ENCODE results near the gene AGPAT3. TPM values are rescaled to one million over a fixed set of nuclear protein-coding genes. Genes with fewer than 3 reads are reported as not detected.

Gene AGPAT3
- total RNA-seq, 4 donors from 2014 or later: 28.0 to 36.5 (median 32.2) TPM

- 96% methylated on average over 18 of the region's 20 CpGs for WGBS
- DNase-seq (ENCODE audit: extremely low spot score): no peak
These were observed 77.2 kb downstream of the AGPAT3 start for GRCh38 chr21:43942201-43942600.

GRCh38 chr21:43942621-43943020 is 77.6 kb downstream of the AGPAT3 start:
- intact Hi-C loops (cut with DNase I): no loop called here
- whole genome bisulfite sequencing: 87% methylated on average over 4 of the region's 13 CpGs

More at GRCh38 chr21:43942201-43942600, 77.2 kb downstream of the AGPAT3 start:
- peaks cover 0 to 27% (median 15%) of the 10 kb centered on the region in 4 donors for H3K36me3 ChIP-seq
- intact Hi-C loops (cut with DNase I): no loop called here
- H3K9me3 ChIP-seq: no peaks in the 10 kb centered on the region
- TF ChIP-seq POLR2AphosphoS5 (IDR thresholded peaks at IDR 0.05): no peak
- TF ChIP-seq CTCF (IDR thresholded peaks at IDR 0.05): no peak
- H3K27ac ChIP-seq (replicated peaks in 1 of 4): no peak overlapping the region
- no peak overlapping the region for H3K4me3 ChIP-seq
- H3K27me3 ChIP-seq: no peaks in the 10 kb centered on the region
- peaks cover 20 to 46% (median 31%) of the 10 kb centered on the region in 4 donors for H3K4me1 ChIP-seq

GRCh38 chr21:43943512-43944077 is 78.6 kb downstream of the AGPAT3 start:
- no peak for TF ChIP-seq CTCF (IDR thresholded peaks at IDR 0.05)
- TF ChIP-seq POLR2A (IDR thresholded peaks at IDR 0.05; ENCODE audit: low read depth): no peak
- no peak for TF ChIP-seq EP300 (IDR thresholded peaks at IDR 0.05)
- TF ChIP-seq POLR2AphosphoS5 (IDR thresholded peaks at IDR 0.05): no peak
- H3K27me3 ChIP-seq: no peaks in the 10 kb centered on the region
- no peak for DNase-seq (ENCODE audit: extremely low spot score)
- peaks cover 4 to 35% (median 20%) of the 10 kb centered on the region in 4 donors for H3K36me3 ChIP-seq
- no peak overlapping the region for H3K4me3 ChIP-seq
- no peak overlapping the region for H3K27ac ChIP-seq (replicated peaks in 1 of 4)
- peaks cover 0 to 4% (median 2%) of the 10 kb centered on the region in 4 donors for H3K9me3 ChIP-seq
- intact Hi-C loops (cut with DNase I): no loop called here
- WGBS: 94% methylated on average over 23 of the region's 30 CpGs
- peaks cover 17 to 43% (median 26%) of the 10 kb centered on the region in 4 donors for H3K4me1 ChIP-seq

More at GRCh38 chr21:43942621-43943020, 77.6 kb downstream of the AGPAT3 start:
- H3K9me3 ChIP-seq: no peaks in the 10 kb centered on the region
- peaks cover 20 to 46% (median 30%) of the 10 kb centered on the region in 4 donors for H3K4me1 ChIP-seq
- no peak for DNase-seq (ENCODE audit: extremely low spot score)
- H3K27ac ChIP-seq (replicated peaks in 1 of 4): no peak overlapping the region
- H3K4me3 ChIP-seq: no peak overlapping the region
- TF ChIP-seq CTCF (IDR thresholded peaks at IDR 0.05): no peak
- no peak for TF ChIP-seq POLR2AphosphoS5 (IDR thresholded peaks at IDR 0.05)
- no peak for TF ChIP-seq POLR2A (IDR thresholded peaks at IDR 0.05; ENCODE audit: low read depth)
- TF ChIP-seq EP300 (IDR thresholded peaks at IDR 0.05): no peak
- H3K27me3 ChIP-seq: no peaks in the 10 kb centered on the region
- H3K36me3 ChIP-seq: peaks cover 0 to 29% (median 16%) of the 10 kb centered on the region in 4 donors

- Histone ChIP-seq H3K4me1 (peaks cover 11 to 37% (median 20%) of the 10 kb centered on the region in 4 donors), H3K27ac (replicated peaks in 1 of 4) (no peak overlapping the region), H3K9me3 (peaks cover 0 to 10% (median 8%) of the 10 kb centered on the region in 4 donors), H3K4me3 (no peak overlapping the region), H3K36me3 (peaks cover 4 to 35% (median 21%) of the 10 kb centered on the region in 4 donors), H3K27me3 (no peaks in the 10 kb centered on the region)
- WGBS: 59% methylated on average over 11 of the region's 20 CpGs
- intact Hi-C loops (cut with DNase I): no loop called here
- no peak for DNase-seq (ENCODE audit: extremely low spot score)
- TF ChIP-seq POLR2AphosphoS5 (IDR thresholded peaks at IDR 0.05): no peak
- TF ChIP-seq POLR2A (IDR thresholded peaks at IDR 0.05; ENCODE audit: low read depth): no peak
- no peak for TF ChIP-seq EP300 (IDR thresholded peaks at IDR 0.05)
- no peak for TF ChIP-seq CTCF (IDR thresholded peaks at IDR 0.05)
These were observed 79.1 kb downstream of the AGPAT3 start for GRCh38 chr21:43944078-43944633.

All from esophagus muscularis mucosa (tissue), 4 donors.